Fibroblast of the conjunctiva (primary cell): ENCODE results near the gene GVQW3.
A peak's percentile ranks its signal among the peaks of the same experiment; 100 is the strongest.
"Not testable (repeated sequence)": the region's sequence is repeated elsewhere in the genome, so short reads cannot be mapped to it uniquely, and the experiment has no call there.

Experiments
- DNase-seq: peaks from one replicate; pipeline ENCODE4 v3.0.0-alpha.2; 2010; ENCODE audit warnings: low read depth

GVQW3 gene

GRCh38 chr11:76388408-76388807 is 7.3 kb downstream of the GVQW3 start:
- DNase-seq: no peak

- DNase-seq: no peak
Measured at GRCh38 chr11:76391021-76391420, 9.9 kb downstream of the GVQW3 start.

GRCh38 chr11:76391811-76392475 is 10.8 kb downstream of the GVQW3 start:
- DNase-seq: no peak

- no peak for DNase-seq
Measured at GRCh38 chr11:76392870-76393269, 11.7 kb downstream of the GVQW3 start.

GRCh38 chr11:76394411-76394810 is 13.3 kb downstream of the GVQW3 start:
- no peak for DNase-seq

GRCh38 chr11:76395296-76395695 is 14.2 kb downstream of the GVQW3 start:
- DNase-seq: no peak

- no peak for DNase-seq
Measured at GRCh38 chr11:76397383-76397782, 16.3 kb downstream of the GVQW3 start.

GRCh38 chr11:76400967-76401366 is 19.8 kb downstream of the GVQW3 start:
- no peak for DNase-seq

- DNase-seq: not testable (repeated sequence)
Measured at GRCh38 chr11:76401484-76401883, 20.4 kb downstream of the GVQW3 start.

GRCh38 chr11:76406359-76406758 is 25.2 kb downstream of the GVQW3 start:
- DNase-seq: no peak

GRCh38 chr11:76408171-76408965 is 27.2 kb downstream of the GVQW3 start:
- no peak for DNase-seq

GRCh38 chr11:76410851-76411357 is 29.8 kb downstream of the GVQW3 start:
- DNase-seq: no peak

GRCh38 chr11:76415073-76415472 is 34.0 kb downstream of the GVQW3 start:
- no peak for DNase-seq

- no peak for DNase-seq
Measured at GRCh38 chr11:76419896-76420295, 38.8 kb downstream of the GVQW3 start.

GRCh38 chr11:76424379-76424778 is 43.3 kb downstream of the GVQW3 start:
- no peak for DNase-seq

GRCh38 chr11:76424891-76425290 is 43.8 kb downstream of the GVQW3 start:
- no peak for DNase-seq

GRCh38 chr11:76426660-76427059 is 45.5 kb downstream of the GVQW3 start:
- no peak for DNase-seq

GRCh38 chr11:76436020-76436419 is 54.9 kb downstream of the GVQW3 start:
- DNase-seq: no peak

- DNase-seq: no peak
Measured at GRCh38 chr11:76443268-76443980, 62.3 kb downstream of the GVQW3 start.

GRCh38 chr11:76444065-76444383 is 62.9 kb downstream of the GVQW3 start:
- no peak for DNase-seq

GRCh38 chr11:76444384-76445120 is 63.4 kb downstream of the GVQW3 start, which contains the start of gene EMSY:
Gene EMSY, plus strand, starts transcription at chr11:76445018. Its CDS starts 1,921 bp downstream, at chr11:76446939.
- peak; percentile 99 for DNase-seq
